Astrocyte (in vitro differentiated cells and primary cell): ENCODE measurements around the gene F8.

Source experiments
- CTCF ChIP-seq: IDR thresholded peaks from 2 replicates; pipeline ENCODE4 v1.5.1; 2011; ENCODE audit warnings: low read depth, mild to moderate bottlenecking, inconsistent platforms, low read length, moderate library complexity; ENCODE audit not compliant: insufficient read depth
- EZH2 ChIP-seq: IDR thresholded peaks from 2 replicates; pipeline ENCODE4 v1.6.1; 2012; ENCODE audit warnings: mild to moderate bottlenecking, low read length, inconsistent platforms; ENCODE audit not compliant: insufficient read depth

GRCh38 chrX:155069414-155069813 lies 46.9 kb upstream of the F8 start:
- TF ChIP-seq CTCF: no peak
- no peak for TF ChIP-seq EZH2
